ENCODE data around the gene PTPRK. TPM values are rescaled to one million over a fixed set of nuclear protein-coding genes. Genes with fewer than 3 reads are reported as not detected.

Gene PTPRK
- total and polyA plus RNA-seq, 12 donors: 3.2 to 22.4 (median 15.0) TPM

- no peak for TF ChIP-seq POLR2A (IDR thresholded peaks at IDR 0.05)
- TF ChIP-seq, protein P1, sequence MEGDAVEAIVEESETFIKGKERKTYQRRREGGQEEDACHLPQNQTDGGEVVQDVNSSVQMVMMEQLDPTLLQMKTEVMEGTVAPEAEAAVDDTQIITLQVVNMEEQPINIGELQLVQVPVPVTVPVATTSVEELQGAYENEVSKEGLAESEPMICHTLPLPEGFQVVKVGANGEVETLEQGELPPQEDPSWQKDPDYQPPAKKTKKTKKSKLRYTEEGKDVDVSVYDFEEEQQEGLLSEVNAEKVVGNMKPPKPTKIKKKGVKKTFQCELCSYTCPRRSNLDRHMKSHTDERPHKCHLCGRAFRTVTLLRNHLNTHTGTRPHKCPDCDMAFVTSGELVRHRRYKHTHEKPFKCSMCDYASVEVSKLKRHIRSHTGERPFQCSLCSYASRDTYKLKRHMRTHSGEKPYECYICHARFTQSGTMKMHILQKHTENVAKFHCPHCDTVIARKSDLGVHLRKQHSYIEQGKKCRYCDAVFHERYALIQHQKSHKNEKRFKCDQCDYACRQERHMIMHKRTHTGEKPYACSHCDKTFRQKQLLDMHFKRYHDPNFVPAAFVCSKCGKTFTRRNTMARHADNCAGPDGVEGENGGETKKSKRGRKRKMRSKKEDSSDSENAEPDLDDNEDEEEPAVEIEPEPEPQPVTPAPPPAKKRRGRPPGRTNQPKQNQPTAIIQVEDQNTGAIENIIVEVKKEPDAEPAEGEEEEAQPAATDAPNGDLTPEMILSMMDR (IDR thresholded peaks at IDR 0.05): no peak
- no peak overlapping the region for H3K4me3 ChIP-seq
- H3K27ac ChIP-seq: no peak overlapping the region
- no peak for DNase-seq
- no peaks in the 10 kb centered on the region for H3K27me3 ChIP-seq
- no peaks in the 10 kb centered on the region for H3K36me3 ChIP-seq (replicated peaks in 1 of 2)
- peaks cover 0 to 2% of the 10 kb centered on the region in 2 donors for H3K4me1 ChIP-seq (replicated peaks in 1 of 2)
- intact Hi-C loops (cut with DNase I): no loop called here
- no peaks in the 10 kb centered on the region for H3K9me3 ChIP-seq (replicated peaks in 1 of 3)
- WGBS, 4 donors: 85 to 96% (median 94%) methylated on average over 1 of the region's 1 CpG
Measured at GRCh38 chr6:128352366-128352765, 168.0 kb downstream of the PTPRK start.

- no peaks in the 10 kb centered on the region for H3K9me3 ChIP-seq (replicated peaks in 1 of 3)
- no peak for TF ChIP-seq POLR2A (IDR thresholded peaks at IDR 0.05)
- TF ChIP-seq, protein P1 (IDR thresholded peaks at IDR 0.05): no peak
- H3K4me1 ChIP-seq (replicated peaks in 1 of 2): peaks cover 0 to 12% of the 10 kb centered on the region in 2 donors
- DNase-seq: no peak
- intact Hi-C loops (cut with DNase I): no loop called here
- WGBS, 4 donors: 90 to 100% (median 95%) methylated on average over 2 of the region's 2 CpGs
- H3K27me3 ChIP-seq: no peaks in the 10 kb centered on the region
- no peak overlapping the region for H3K27ac ChIP-seq
- no peak overlapping the region for H3K4me3 ChIP-seq
- H3K36me3 ChIP-seq (replicated peaks in 1 of 2): no peaks in the 10 kb centered on the region
Measured at GRCh38 chr6:128351255-128351514, 169.2 kb downstream of the PTPRK start.

- no peaks in the 10 kb centered on the region for H3K36me3 ChIP-seq (replicated peaks in 1 of 2)
- H3K27ac ChIP-seq: no peak overlapping the region
- H3K27me3 ChIP-seq: no peaks in the 10 kb centered on the region
- DNase-seq: no peak
- intact Hi-C loops (cut with DNase I): no loop called here
- 78 to 84% (median 83%) methylated on average over 6 of the region's 6 CpGs for WGBS, 4 donors
- H3K4me1 ChIP-seq (replicated peaks in 1 of 2): peaks cover 0 to 12% of the 10 kb centered on the region in 2 donors
- no peak overlapping the region for H3K4me3 ChIP-seq
- H3K9me3 ChIP-seq (replicated peaks in 1 of 3): no peaks in the 10 kb centered on the region
- TF ChIP-seq, protein P1 (IDR thresholded peaks at IDR 0.05): no peak
- TF ChIP-seq POLR2A (IDR thresholded peaks at IDR 0.05): no peak
Measured at GRCh38 chr6:128350416-128351254, 169.8 kb downstream of the PTPRK start.

- Histone ChIP-seq H3K4me1 (replicated peaks in 1 of 2) (peaks cover 0 to 12% of the 10 kb centered on the region in 2 donors), H3K27ac (no peak overlapping the region), H3K36me3 (replicated peaks in 1 of 2) (no peaks in the 10 kb centered on the region), H3K9me3 (replicated peaks in 1 of 3) (no peaks in the 10 kb centered on the region), H3K4me3 (no peak overlapping the region), H3K27me3 (no peaks in the 10 kb centered on the region)
- no peak for TF ChIP-seq POLR2A (IDR thresholded peaks at IDR 0.05)
- TF ChIP-seq, protein P1 (IDR thresholded peaks at IDR 0.05): no peak
- 30 to 38% (median 34%) methylated on average over 3 of the region's 3 CpGs for WGBS, 4 donors
- DNase-seq: peak in 3 of 7 donors; percentile 8 to 18 (median 16)
- intact Hi-C loops (cut with DNase I): no loop called here
Measured at GRCh38 chr6:128347123-128347522, 173.3 kb downstream of the PTPRK start.
